ENCODE measurements around the gene RGS6. TPM values are rescaled to one million over a fixed set of nuclear protein-coding genes. Genes with fewer than 3 reads are reported as not detected.

Gene RGS6
- total and polyA plus RNA-seq, 2 donors (not counting 1 experiment from before 2014, with no cell fraction given) = not detected

DNA sequence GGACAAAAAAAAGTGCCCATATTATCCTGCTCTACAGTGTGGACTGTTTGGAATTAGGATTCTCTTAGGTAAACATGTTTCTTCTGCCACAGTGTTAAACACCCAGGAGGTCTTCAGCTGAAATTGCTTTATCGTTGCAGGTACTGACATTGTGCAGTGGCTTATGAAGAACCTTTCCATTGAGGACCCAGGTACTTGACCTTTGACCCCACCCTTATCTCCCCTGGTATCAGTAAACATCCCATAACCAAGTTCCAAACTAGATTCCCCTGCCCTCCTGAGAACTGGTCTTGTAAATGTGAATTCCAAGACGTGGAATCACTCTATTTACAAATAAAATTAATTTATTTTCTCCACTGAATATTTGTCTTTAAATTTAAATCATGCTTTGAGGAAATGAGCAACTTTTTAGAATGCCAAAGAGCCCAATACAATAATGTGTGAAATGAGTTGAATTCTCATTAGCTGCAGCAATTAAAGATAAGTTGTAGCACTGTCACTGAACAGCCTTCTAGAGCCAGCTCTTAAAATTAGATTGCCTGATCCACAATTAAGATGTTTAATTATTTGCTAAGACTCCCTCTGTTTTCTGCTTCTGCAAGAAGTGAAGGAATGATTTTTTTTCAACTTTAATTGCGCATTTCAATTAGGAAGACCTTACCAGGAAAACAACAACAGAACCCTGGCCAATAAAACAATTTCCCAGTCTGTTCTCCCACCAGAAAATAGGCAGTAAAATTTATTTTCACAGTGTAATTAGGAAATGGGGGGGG lies 522.3 kb downstream of the RGS6 start:
- Histone ChIP-seq H3K4me1 (ENCODE audit: control insufficient read depth, extremely low read depth, insufficient read depth, low read length) (peaks cover 2% of the 10 kb centered on the region), H3K27ac (ENCODE audit: insufficient read depth, low read length) (no peak overlapping the region), H3K4me3 (replicated peaks in 1 of 4; ENCODE audit: control extremely low read depth in 1 of 4, insufficient read depth in 1 of 4, low read depth in 3 of 4, low read length in 4 of 4) (no peak overlapping the region), H3K4me2 (ENCODE audit: extremely low read depth, insufficient read depth, low read length) (no peak overlapping the region), H3K9me3 (ENCODE audit: control insufficient read depth, insufficient read depth, low read depth, low read length) (no peaks in the 10 kb centered on the region), H3K79me2 (ENCODE audit: control insufficient read depth, insufficient read depth, low read length) (no peaks in the 10 kb centered on the region), H3K27me3 (ENCODE audit: control insufficient read depth, insufficient read depth, low read length) (peaks cover 3% of the 10 kb centered on the region), H2AFZ (ENCODE audit: low read length) (no peak overlapping the region), H3K9ac (ENCODE audit: insufficient read depth, low read length) (no peak overlapping the region), H3K36me3 (ENCODE audit: control insufficient read depth, insufficient read depth, low read length) (no peaks in the 10 kb centered on the region), H4K20me1 (ENCODE audit: control insufficient read depth, extremely low read depth, insufficient read depth, low read length) (no peaks in the 10 kb centered on the region)
- TF ChIP-seq, protein P1, sequence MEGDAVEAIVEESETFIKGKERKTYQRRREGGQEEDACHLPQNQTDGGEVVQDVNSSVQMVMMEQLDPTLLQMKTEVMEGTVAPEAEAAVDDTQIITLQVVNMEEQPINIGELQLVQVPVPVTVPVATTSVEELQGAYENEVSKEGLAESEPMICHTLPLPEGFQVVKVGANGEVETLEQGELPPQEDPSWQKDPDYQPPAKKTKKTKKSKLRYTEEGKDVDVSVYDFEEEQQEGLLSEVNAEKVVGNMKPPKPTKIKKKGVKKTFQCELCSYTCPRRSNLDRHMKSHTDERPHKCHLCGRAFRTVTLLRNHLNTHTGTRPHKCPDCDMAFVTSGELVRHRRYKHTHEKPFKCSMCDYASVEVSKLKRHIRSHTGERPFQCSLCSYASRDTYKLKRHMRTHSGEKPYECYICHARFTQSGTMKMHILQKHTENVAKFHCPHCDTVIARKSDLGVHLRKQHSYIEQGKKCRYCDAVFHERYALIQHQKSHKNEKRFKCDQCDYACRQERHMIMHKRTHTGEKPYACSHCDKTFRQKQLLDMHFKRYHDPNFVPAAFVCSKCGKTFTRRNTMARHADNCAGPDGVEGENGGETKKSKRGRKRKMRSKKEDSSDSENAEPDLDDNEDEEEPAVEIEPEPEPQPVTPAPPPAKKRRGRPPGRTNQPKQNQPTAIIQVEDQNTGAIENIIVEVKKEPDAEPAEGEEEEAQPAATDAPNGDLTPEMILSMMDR (conservative IDR thresholded peaks at IDR 0.05 in 1 of 2, IDR thresholded peaks at IDR 0.05 in 1 of 2; ENCODE audit: low read depth in 1 of 2, low read length in 2 of 2) = no peak
- no peak for TF ChIP-seq EZH2 (IDR thresholded peaks at IDR 0.05; ENCODE audit: low read length, missing control alignments)
- no peak for DNase-seq (ENCODE audit: low read depth in 2 of 2)

DNA sequence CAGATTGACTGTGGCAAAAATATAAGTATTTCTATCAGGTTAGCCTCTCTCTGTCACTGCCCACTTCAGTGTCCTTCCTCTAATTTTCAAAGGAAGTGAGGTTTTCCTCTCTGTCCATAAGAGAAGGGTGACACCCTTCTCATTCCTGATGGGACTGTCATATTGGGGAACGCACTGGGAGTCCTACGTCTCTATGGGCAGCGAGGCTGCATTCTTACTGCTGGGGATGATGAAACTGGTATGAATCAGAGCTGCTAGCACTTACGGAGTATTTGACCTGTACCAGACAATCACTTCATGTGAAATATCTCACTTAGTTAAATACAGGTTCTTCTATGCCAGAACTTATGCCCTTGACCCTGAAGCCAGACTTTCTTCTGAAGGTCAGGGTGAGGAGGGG lies 525.4 kb downstream of the RGS6 start:
- Histone ChIP-seq H3K4me1 (ENCODE audit: control insufficient read depth, extremely low read depth, insufficient read depth, low read length) (peaks cover 2% of the 10 kb centered on the region), H3K27ac (ENCODE audit: insufficient read depth, low read length) (no peak overlapping the region), H3K36me3 (ENCODE audit: control insufficient read depth, insufficient read depth, low read length) (no peaks in the 10 kb centered on the region), H3K9me3 (ENCODE audit: control insufficient read depth, insufficient read depth, low read depth, low read length) (no peaks in the 10 kb centered on the region), H3K4me3 (replicated peaks in 1 of 4; ENCODE audit: control extremely low read depth in 1 of 4, insufficient read depth in 1 of 4, low read depth in 3 of 4, low read length in 4 of 4) (no peak overlapping the region), H4K20me1 (ENCODE audit: control insufficient read depth, extremely low read depth, insufficient read depth, low read length) (no peaks in the 10 kb centered on the region), H3K79me2 (ENCODE audit: control insufficient read depth, insufficient read depth, low read length) (no peaks in the 10 kb centered on the region), H3K27me3 (ENCODE audit: control insufficient read depth, insufficient read depth, low read length) (no peaks in the 10 kb centered on the region), H3K9ac (ENCODE audit: insufficient read depth, low read length) (no peak overlapping the region), H3K4me2 (ENCODE audit: extremely low read depth, insufficient read depth, low read length) (no peak overlapping the region), H2AFZ (ENCODE audit: low read length) (no peak overlapping the region)
- no peak for TF ChIP-seq EZH2 (IDR thresholded peaks at IDR 0.05; ENCODE audit: low read length, missing control alignments)
- TF ChIP-seq, protein P1 (conservative IDR thresholded peaks at IDR 0.05 in 1 of 2, IDR thresholded peaks at IDR 0.05 in 1 of 2; ENCODE audit: low read depth in 1 of 2, low read length in 2 of 2) = no peak
- peak; percentile 63 to 91 for DNase-seq (ENCODE audit: low read depth in 2 of 2)

DNA sequence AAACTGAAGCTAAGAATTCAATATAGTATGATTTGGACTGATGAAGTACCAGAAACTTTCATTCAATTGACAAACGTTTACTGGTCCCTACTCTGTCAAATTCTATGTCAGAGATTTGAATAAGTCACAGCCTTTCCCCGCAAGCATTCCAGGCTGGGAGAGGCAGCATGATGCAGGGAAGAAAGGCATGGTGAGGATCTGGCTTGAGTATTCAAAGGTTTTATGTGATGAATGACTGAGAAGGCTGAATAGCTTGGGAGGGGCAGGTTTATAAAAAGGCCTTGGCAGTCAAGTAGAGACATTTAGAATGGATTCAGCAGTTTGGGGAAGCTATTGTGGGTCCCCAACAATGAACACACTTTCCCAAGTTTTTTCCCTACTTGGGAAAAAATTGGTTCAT lies 529.8 kb downstream of the RGS6 start:
- Histone ChIP-seq H4K20me1 (ENCODE audit: control insufficient read depth, extremely low read depth, insufficient read depth, low read length) (no peaks in the 10 kb centered on the region), H3K4me2 (ENCODE audit: extremely low read depth, insufficient read depth, low read length) (no peak overlapping the region), H3K79me2 (ENCODE audit: control insufficient read depth, insufficient read depth, low read length) (no peaks in the 10 kb centered on the region), H3K4me3 (replicated peaks in 1 of 4; ENCODE audit: control extremely low read depth in 1 of 4, insufficient read depth in 1 of 4, low read depth in 3 of 4, low read length in 4 of 4) (no peak overlapping the region), H3K27me3 (ENCODE audit: control insufficient read depth, insufficient read depth, low read length) (no peaks in the 10 kb centered on the region), H3K36me3 (ENCODE audit: control insufficient read depth, insufficient read depth, low read length) (no peaks in the 10 kb centered on the region), H3K9me3 (ENCODE audit: control insufficient read depth, insufficient read depth, low read depth, low read length) (no peaks in the 10 kb centered on the region), H3K9ac (ENCODE audit: insufficient read depth, low read length) (no peak overlapping the region), H3K4me1 (ENCODE audit: control insufficient read depth, extremely low read depth, insufficient read depth, low read length) (peaks cover 3% of the 10 kb centered on the region), H3K27ac (ENCODE audit: insufficient read depth, low read length) (no peak overlapping the region), H2AFZ (ENCODE audit: low read length) (no peak overlapping the region)
- DNase-seq (ENCODE audit: low read depth in 2 of 2) = peak in 1 of 2 donors; percentile 16
- TF ChIP-seq, protein P1 (conservative IDR thresholded peaks at IDR 0.05 in 1 of 2, IDR thresholded peaks at IDR 0.05 in 1 of 2; ENCODE audit: low read depth in 1 of 2, low read length in 2 of 2) = no peak

Data from fibroblast of lung (primary cell).